ENCODE results near the gene TNFRSF14. TPM values are rescaled to one million over a fixed set of nuclear protein-coding genes. Genes with fewer than 3 reads are reported as not detected.

The TNFRSF14 gene
- total and polyA plus RNA-seq, 2 of the 13 experiments (the other 11 are each of a cell fraction or from before 2014, with no cell fraction given): 11.9 to 49.9 TPM

GRCh38 chr1:2575801-2576663 lies 19.9 kb downstream of the TNFRSF14 start (continued):
- TF ChIP-seq ZNF30 (CRISPR knock-in tag; IDR thresholded peaks at IDR 0.05) (no peak), MLXIP (CRISPR knock-in tag; IDR thresholded peaks at IDR 0.05; ENCODE audit: borderline replicate concordance) (no peak), ZNF264 (CRISPR knock-in tag; IDR thresholded peaks at IDR 0.05) (peak; percentile 51; the same call in 1 of the 2 replicates), ZNF547 (CRISPR knock-in tag; IDR thresholded peaks at IDR 0.05) (no peak), ISX (CRISPR knock-in tag; conservative IDR thresholded peaks at IDR 0.05) (no peak), PHF21A (CRISPR knock-in tag; IDR thresholded peaks at IDR 0.05) (peak; percentile 88), HNRNPL (IDR thresholded peaks at IDR 0.05; ENCODE audit: low read depth, low read length) (0 out of 2 replicates have a peak, but pooled peaks have one; percentile 59), STAG1 (CRISPR knock-in tag; IDR thresholded peaks at IDR 0.05) (peak; percentile 18; the same call in 1 of the 2 replicates), RFX5 (IDR thresholded peaks at IDR 0.05; ENCODE audit: low read depth, low read length) (no peak), PAX8 (CRISPR knock-in tag; IDR thresholded peaks at IDR 0.05; ENCODE audit: borderline replicate concordance) (no peak), ZNF101 (CRISPR knock-in tag; IDR thresholded peaks at IDR 0.05; ENCODE audit: borderline replicate concordance, low read depth) (no peak), ZNF687 (CRISPR knock-in tag; IDR thresholded peaks at IDR 0.05) (peak; percentile 78), ZFP37 (CRISPR knock-in tag; IDR thresholded peaks at IDR 0.05; ENCODE audit: borderline replicate concordance) (no peak), FOXO1 (CRISPR knock-in tag; IDR thresholded peaks at IDR 0.05) (peak; percentile 80; the same call in 1 of the 2 replicates), ZNF260 (CRISPR knock-in tag; IDR thresholded peaks at IDR 0.05; ENCODE audit: borderline replicate concordance, low read depth) (no peak), ZNF577 (CRISPR knock-in tag; IDR thresholded peaks at IDR 0.05; ENCODE audit: borderline replicate concordance, low read depth) (no peak), ZBTB3 (CRISPR knock-in tag; IDR thresholded peaks at IDR 0.05; ENCODE audit: borderline replicate concordance, low read depth) (no peak), FOXA1 (IDR thresholded peaks at IDR 0.05) (no peak), FOXA1 (CRISPR knock-in tag; IDR thresholded peaks at IDR 0.05) (peak; percentile 78), FOXP1 (IDR thresholded peaks at IDR 0.05) (no peak), FOXP1 (CRISPR knock-in tag; IDR thresholded peaks at IDR 0.05) (peak; percentile 93), ZNF776 (CRISPR knock-in tag; IDR thresholded peaks at IDR 0.05) (0 out of 2 replicates have a peak, but pooled peaks have one; percentile 23), ZNF136 (CRISPR knock-in tag; IDR thresholded peaks at IDR 0.05; ENCODE audit: low read depth) (0 out of 2 replicates have a peak, but pooled peaks have one; percentile 46)

All from HepG2 (cell line).